A549 (cell line): Measurements from ENCODE around the gene FOXP1. TPM values are rescaled to one million over a fixed set of nuclear protein-coding genes. Genes with fewer than 3 reads are reported as not detected.

Experiments
- ATAC-seq, 2 experiments: fragments of 200-7000 bp in 1 of 2; fragments of >200 bp in 1 of 2; cut with Nextera tagmentation in 1 of 2; cut with Tn5 transposase in 1 of 2; 3 replicates each; pipeline versions ENCODE4 v1.8.0 to v1.9.1; 2018 to 2020; ENCODE audit warnings: mild to moderate bottlenecking in 1 of 2, moderate library complexity in 1 of 2
- CTCF ChIA-PET: fragments of 300-600 bp; sonication (Branson Sonifier 250); formaldehyde crosslinking; extraction: SDS; loops from one replicate; lab custom pipeline; 2021; ENCODE audit warnings: antibody characterized with exemption, inconsistent platforms; lab: Yijun Ruan, JAX
- POLR2A ChIA-PET: fragments of 350-600 bp; formaldehyde crosslinking; extraction: SDS; loops from one replicate; lab custom pipeline; 2021; ENCODE audit warnings: antibody characterized with exemption, inconsistent platforms; lab: Yijun Ruan, JAX
- DNase-seq, 2 experiments: peaks; one replicate each; pipeline versions ENCODE4 v3.0.0 to v3.0.0-alpha.2; 2011 to 2016; ENCODE audit warnings: low read depth in 1 of 2, low spot score in 1 of 2
- FAIRE-seq: peaks from 2 replicates; lab custom pipeline; 2011; peaks lifted over from hg19 to GRCh38; lab: Jason Lieb, UNC
- H3K27ac ChIP-seq, 2 experiments: fragments of >200 bp; sonication (Bioruptor Twin); formaldehyde crosslinking; 3 replicates each; pipeline ENCODE4 v1.5.1; 2016 to 2017
- H3K4me1 ChIP-seq: fragments of >200 bp; sonication (Bioruptor Twin); formaldehyde crosslinking; 3 replicates; pipeline ENCODE4 v1.6.1; 2016
- H3K4me2 ChIP-seq: fragments of >200 bp; sonication (Bioruptor Twin); formaldehyde crosslinking; 3 replicates; pipeline ENCODE4 v1.6.1; 2016
- H3K4me3 ChIP-seq: fragments of >200 bp; sonication (Bioruptor Twin); formaldehyde crosslinking; 3 replicates; pipeline ENCODE4 v1.5.1; 2016
- H3K9me3 ChIP-seq: fragments of >200 bp; sonication (Bioruptor Twin); formaldehyde crosslinking; 3 replicates; pipeline ENCODE4 v1.6.1; 2016
- CEBPB ChIP-seq, 2 experiments: fragments of >200 bp in 1 of 2; sonication (Bioruptor Twin) in 1 of 2; formaldehyde crosslinking in 1 of 2; IDR thresholded peaks; 2 replicates each; pipeline ENCODE4 v1.6.1; 2012 to 2016
- CHD2 ChIP-seq: fragments of 150-350 bp; IDR thresholded peaks from 2 replicates; pipeline ENCODE4 v1.6.1; 2014; ENCODE audit warnings: low read length; ENCODE audit not compliant: partially characterized antibody
- EHMT2 ChIP-seq: fragments of 200-600 bp; sonication (generic); IDR thresholded peaks from 2 replicates; pipeline ENCODE4 v1.6.1; 2016; ENCODE audit warnings: antibody characterized with exemption, low read depth, mild to moderate bottlenecking, moderate library complexity
- ELK1 ChIP-seq: fragments of 150-350 bp; IDR thresholded peaks from 2 replicates; pipeline ENCODE4 v1.6.1; 2014; ENCODE audit warnings: low read depth, mild to moderate bottlenecking, low read length
- FOSL2 ChIP-seq, 2 experiments: fragments of 450-650 bp in 1 of 2; fragments of >200 bp in 1 of 2; sonication (Bioruptor Twin) in 1 of 2; formaldehyde crosslinking; IDR thresholded peaks; 2 replicates each; pipeline versions ENCODE4 v1.5.0 to v1.6.1; 2016 to 2020; ENCODE audit warnings: mild to moderate bottlenecking in 1 of 2, moderate library complexity in 1 of 2
- HEYL ChIP-seq: fragments of 250-450 bp; sonication (Bioruptor Pico); IDR thresholded peaks from 2 replicates; pipeline ENCODE4 v1.8.0; 2021; ENCODE audit warnings: mild to moderate bottlenecking, moderate library complexity
- HOXA7 ChIP-seq: fragments of 250-450 bp; sonication (Bioruptor Pico); IDR thresholded peaks from 2 replicates; pipeline ENCODE4 v1.5.0; 2020; ENCODE audit warnings: mild to moderate bottlenecking, moderate library complexity
- JUN ChIP-seq, 2 experiments: fragments of >200 bp; sonication (Bioruptor Twin); formaldehyde crosslinking; IDR thresholded peaks; 2 replicates in 1 of 2; 3 replicates in 1 of 2; pipeline ENCODE4 v1.6.1; 2016 to 2017
- KDM1A ChIP-seq: fragments of 200-600 bp; sonication (generic); IDR thresholded peaks from 2 replicates; pipeline ENCODE4 v1.6.1; 2016; ENCODE audit warnings: low read depth, mild to moderate bottlenecking
- KDM5A ChIP-seq: fragments of 200-600 bp; sonication (generic); IDR thresholded peaks from 2 replicates; pipeline ENCODE4 v1.6.1; 2016; ENCODE audit warnings: antibody characterized with exemption, mild to moderate bottlenecking
- MAZ ChIP-seq: fragments of 150-350 bp; IDR thresholded peaks from 2 replicates; pipeline ENCODE4 v1.6.1; 2014; ENCODE audit warnings: antibody characterized with exemption, low read depth, low read length, borderline replicate concordance
- MYC ChIP-seq: IDR thresholded peaks from 2 replicates; pipeline ENCODE4 v1.6.1; 2012; ENCODE audit warnings: mild to moderate bottlenecking, inconsistent platforms, low read length, improper control_type of control experiment, borderline replicate concordance
- NFE2L2 ChIP-seq: fragments of 150-350 bp; conservative IDR thresholded peaks from 2 replicates; pipeline ENCODE4 v1.6.1; 2014; ENCODE audit warnings: low read length
- NPAS2 ChIP-seq: fragments of 250-450 bp; sonication (Bioruptor Pico); IDR thresholded peaks from 2 replicates; pipeline ENCODE4 v1.8.0; 2022; ENCODE audit warnings: mild to moderate bottlenecking, moderate library complexity, borderline replicate concordance
- NR3C1 ChIP-seq: fragments of >200 bp; sonication (Bioruptor Twin); formaldehyde crosslinking; IDR thresholded peaks from 3 replicates; pipeline ENCODE4 v1.6.1; 2017
- RNF2 ChIP-seq: fragments of 200-600 bp; sonication (generic); IDR thresholded peaks from 2 replicates; pipeline ENCODE4 v1.6.1; 2016; ENCODE audit warnings: low read depth, mild to moderate bottlenecking, antibody characterized with exemption, moderate library complexity, borderline replicate concordance
- TFCP2L1 ChIP-seq: fragments of 250-450 bp; sonication (Bioruptor Pico); IDR thresholded peaks from 2 replicates; pipeline ENCODE4 v1.5.0; 2021; ENCODE audit warnings: mild to moderate bottlenecking
- whole genome bisulfite sequencing: methylation state at CpG from one replicate; pipeline ENCODE4 v1.1.6; 2017; ENCODE audit errors: missing lambda C conversion rate; 5-methylcytosine and 5-hydroxymethylcytosine counted together
- polyA plus RNA-seq, 4 experiments: library from polyadenylated mRNA; depleted of rRNA in 3 of 4; stranded (reverse); fragments of >200 nt; fragmentation: RNase III in 1 of 4; extraction: RNeasy Plus Mini Kit Qiagen cat#74134 plus additional on column Dnase treatment in 1 of 4; gene quantifications; 2 replicates in 3 of 4; 3 replicates in 1 of 4; pipeline ENCODE4 v1.2.3, GENCODE V29; 2011 to 2017
- TF ChIP-seq, protein P1 (sequence below): fragments of >200 bp; sonication (Bioruptor Twin); formaldehyde crosslinking; IDR thresholded peaks from 3 replicates; pipeline ENCODE4 v1.6.1; 2016
- TF ChIP-seq, protein P2 (sequence below): IDR thresholded peaks from 2 replicates; pipeline ENCODE4 v1.6.1; 2012; ENCODE audit warnings: low read depth, borderline replicate concordance
- TF ChIP-seq, protein P3 (sequence below): fragments of 250-450 bp; sonication (Bioruptor Pico); IDR thresholded peaks from 2 replicates; pipeline ENCODE4 v1.5.0; 2021; ENCODE audit warnings: mild to moderate bottlenecking, moderate library complexity, borderline replicate concordance
- TF ChIP-seq, protein P4 (sequence below): fragments of >200 bp; sonication (Bioruptor Twin); formaldehyde crosslinking; IDR thresholded peaks from 2 replicates; pipeline ENCODE4 v1.6.1; 2016

FOXP1 gene
- polyA plus RNA-seq, 2 of the 4 experiments (the other 2 are of a cell fraction): 12.8 to 13.9 TPM

- WGBS: 89% methylated on average over 8 of the region's 8 CpGs
- POLR2A ChIA-PET: interaction anchor here (0.7 kb wide), 1 partner anchor 16 kb away, joined by 3 read pairs; no protein-coding TSS in a partner anchor
- H3K4me3 ChIP-seq: no peak overlapping the region
- TF ChIP-seq FOSL2 (IDR thresholded peaks at IDR 0.05): no peak
- TF ChIP-seq FOSL2 (CRISPR knock-in tag; IDR thresholded peaks at IDR 0.05): no peak
- TF ChIP-seq ELK1: no peak
- TF ChIP-seq KDM5A: no peak
- TF ChIP-seq HEYL: no peak
- TF ChIP-seq NR3C1: no peak
- TF ChIP-seq, protein P1, sequence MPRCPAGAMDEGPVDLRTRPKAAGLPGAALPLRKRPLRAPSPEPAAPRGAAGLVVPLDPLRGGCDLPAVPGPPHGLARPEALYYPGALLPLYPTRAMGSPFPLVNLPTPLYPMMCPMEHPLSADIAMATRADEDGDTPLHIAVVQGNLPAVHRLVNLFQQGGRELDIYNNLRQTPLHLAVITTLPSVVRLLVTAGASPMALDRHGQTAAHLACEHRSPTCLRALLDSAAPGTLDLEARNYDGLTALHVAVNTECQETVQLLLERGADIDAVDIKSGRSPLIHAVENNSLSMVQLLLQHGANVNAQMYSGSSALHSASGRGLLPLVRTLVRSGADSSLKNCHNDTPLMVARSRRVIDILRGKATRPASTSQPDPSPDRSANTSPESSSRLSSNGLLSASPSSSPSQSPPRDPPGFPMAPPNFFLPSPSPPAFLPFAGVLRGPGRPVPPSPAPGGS: no peak
- TF ChIP-seq, protein P2, sequence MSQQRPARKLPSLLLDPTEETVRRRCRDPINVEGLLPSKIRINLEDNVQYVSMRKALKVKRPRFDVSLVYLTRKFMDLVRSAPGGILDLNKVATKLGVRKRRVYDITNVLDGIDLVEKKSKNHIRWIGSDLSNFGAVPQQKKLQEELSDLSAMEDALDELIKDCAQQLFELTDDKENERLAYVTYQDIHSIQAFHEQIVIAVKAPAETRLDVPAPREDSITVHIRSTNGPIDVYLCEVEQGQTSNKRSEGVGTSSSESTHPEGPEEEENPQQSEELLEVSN: no peak
- no peak for TF ChIP-seq EHMT2
- TF ChIP-seq MYC: no peak
- TF ChIP-seq MAZ: no peak
- TF ChIP-seq TFCP2L1: no peak
- TF ChIP-seq CEBPB (IDR thresholded peaks at IDR 0.05): no peak
- TF ChIP-seq, all 56 proteins: peak for 0
- H3K4me2 ChIP-seq: no peak overlapping the region
- ATAC-seq (peak; percentile 73 to 76; a peak in 5 of 6 replicates), DNase-seq (peak in 1 of 2 experiments; percentile 42), FAIRE-seq (no peak)
- H3K27ac ChIP-seq: no peak overlapping the region
- no peaks in the 10 kb centered on the region for H3K4me1 ChIP-seq
- CTCF ChIA-PET: interaction anchor here (1.2 to 1.7 kb wide), 2 partner anchors 11 kb away, joined by 4 to 5 read pairs; no protein-coding TSS in a partner anchor
- no peaks in the 10 kb centered on the region for H3K9me3 ChIP-seq
Measured at GRCh38 chr3:71416876-71417275, 166.7 kb downstream of the FOXP1 start.

GRCh38 chr3:71415681-71416122 is 167.8 kb downstream of the FOXP1 start:
- no peak overlapping the region for H3K4me3 ChIP-seq
- no peak overlapping the region for H3K27ac ChIP-seq
- H3K4me2 ChIP-seq: no peak overlapping the region
- DNase-seq (no peak), ATAC-seq (no peak), FAIRE-seq (no peak)
- 85% methylated on average over 2 of the region's 2 CpGs for WGBS
- ChIA-PET POLR2A (no interaction called here), CTCF (interaction anchor here (0.6 to 1.2 kb wide), 3 partner anchors 10 to 18 kb away, joined by 3 to 5 read pairs (median 3); no protein-coding TSS in a partner anchor)
- no peaks in the 10 kb centered on the region for H3K9me3 ChIP-seq
- no peak for TF ChIP-seq KDM1A
- no peak for TF ChIP-seq HOXA7
- TF ChIP-seq, protein P3, sequence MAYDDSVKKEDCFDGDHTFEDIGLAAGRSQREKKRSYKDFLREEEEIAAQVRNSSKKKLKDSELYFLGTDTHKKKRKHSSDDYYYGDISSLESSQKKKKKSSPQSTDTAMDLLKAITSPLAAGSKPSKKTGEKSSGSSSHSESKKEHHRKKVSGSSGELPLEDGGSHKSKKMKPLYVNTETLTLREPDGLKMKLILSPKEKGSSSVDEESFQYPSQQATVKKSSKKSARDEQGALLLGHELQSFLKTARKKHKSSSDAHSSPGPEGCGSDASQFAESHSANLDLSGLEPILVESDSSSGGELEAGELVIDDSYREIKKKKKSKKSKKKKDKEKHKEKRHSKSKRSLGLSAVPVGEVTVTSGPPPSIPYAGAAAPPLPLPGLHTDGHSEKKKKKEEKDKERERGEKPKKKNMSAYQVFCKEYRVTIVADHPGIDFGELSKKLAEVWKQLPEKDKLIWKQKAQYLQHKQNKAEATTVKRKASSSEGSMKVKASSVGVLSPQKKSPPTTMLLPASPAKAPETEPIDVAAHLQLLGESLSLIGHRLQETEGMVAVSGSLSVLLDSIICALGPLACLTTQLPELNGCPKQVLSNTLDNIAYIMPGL (CRISPR knock-in tag): no peak
- no peak for TF ChIP-seq NPAS2 (CRISPR knock-in tag)
- TF ChIP-seq, protein P4, sequence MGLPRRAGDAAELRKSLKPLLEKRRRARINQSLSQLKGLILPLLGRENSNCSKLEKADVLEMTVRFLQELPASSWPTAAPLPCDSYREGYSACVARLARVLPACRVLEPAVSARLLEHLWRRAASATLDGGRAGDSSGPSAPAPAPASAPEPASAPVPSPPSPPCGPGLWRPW: no peak
- no peak for TF ChIP-seq JUN (IDR thresholded peaks at IDR 0.05)
- TF ChIP-seq NFE2L2: no peak
- no peak for TF ChIP-seq HEYL
- TF ChIP-seq CHD2: no peak
- TF ChIP-seq RNF2: no peak
- TF ChIP-seq, all 56 proteins: peak for 0
- no peaks in the 10 kb centered on the region for H3K4me1 ChIP-seq
